Muscle of leg (tissue), 11 donors: ENCODE measurements around the gene SKI. TPM values are rescaled to one million over a fixed set of nuclear protein-coding genes. Genes with fewer than 3 reads are reported as not detected.

ENCODE experiments used
- DNase-seq: peaks from one replicate; pipeline ENCODE4 v3.0.0; 2013
- H3K27ac ChIP-seq: one replicate; pipeline ENCODE4 v1.5.1; 2013; ENCODE audit warnings: mild to moderate bottlenecking, low read length, control low read depth
- H3K27me3 ChIP-seq: one replicate; pipeline ENCODE4 v1.6.1; 2013; ENCODE audit warnings: low read length; ENCODE audit not compliant: control insufficient read depth, insufficient read depth
- H3K36me3 ChIP-seq: one replicate; pipeline ENCODE4 v1.6.1; 2013; ENCODE audit warnings: low read length; ENCODE audit not compliant: control insufficient read depth, insufficient read depth
- H3K4me1 ChIP-seq: one replicate; pipeline ENCODE4 v1.6.1; 2013; ENCODE audit warnings: low read length; ENCODE audit not compliant: control insufficient read depth, insufficient read depth
- H3K4me3 ChIP-seq: one replicate; pipeline ENCODE4 v1.5.1; 2013; ENCODE audit warnings: low read length, control low read depth
- H3K9me3 ChIP-seq: replicated peaks from 2 replicates; pipeline ENCODE4 v1.6.1; 2013; ENCODE audit warnings: low read depth, low read length; ENCODE audit not compliant: control insufficient read depth
- WGBS: methylation state at CpG from one replicate; pipeline ENCODE4 v1.1.5; 2013; ENCODE audit warnings: missing lambda C conversion rate; ENCODE audit not compliant: insufficient coverage; 5-methylcytosine and 5-hydroxymethylcytosine counted together
- polyA plus RNA-seq, 8 donors: library from polyadenylated mRNA; unstranded; fragments of 120-200 nt; gene quantifications; one replicate each; pipeline versions ENCODE4 v1.2.1 to v1.2.3, GENCODE V29; 2013; ENCODE audit warnings: inconsistent platforms in 1 of 8, low replicate concordance in 1 of 8; ENCODE audit not compliant: insufficient read length in 8 of 8, insufficient read depth in 1 of 8
- total RNA-seq: library from RNA; stranded (reverse); fragments of 120-200 nt; gene quantifications from one replicate; pipeline ENCODE4 v1.2.4, GENCODE V29; 2013

The SKI gene
- total and polyA plus RNA-seq, 9 donors = 16.8 to 83.2 (median 65.5) TPM

GRCh38 chr1:2184531-2184930 is 43.6 kb upstream of the SKI start:
- H3K27me3 ChIP-seq = no peaks in the 10 kb centered on the region
- no peak overlapping the region for H3K4me3 ChIP-seq
- no peak overlapping the region for H3K27ac ChIP-seq
- DNase-seq = no peak
- no peaks in the 10 kb centered on the region for H3K9me3 ChIP-seq
- 91% methylated on average over 15 of the region's 18 CpGs for WGBS
- H3K4me1 ChIP-seq = peaks cover 14% of the 10 kb centered on the region
- H3K36me3 ChIP-seq = peaks cover 16% of the 10 kb centered on the region

- H3K9me3 ChIP-seq = no peaks in the 10 kb centered on the region
Measured at GRCh38 chr1:2184934-2185333, 43.2 kb upstream of the SKI start.

GRCh38 chr1:2185880-2186855 is 42.0 kb upstream of the SKI start:
- no peak for DNase-seq
- no peaks in the 10 kb centered on the region for H3K27me3 ChIP-seq
- no peak overlapping the region for H3K27ac ChIP-seq
- H3K4me1 ChIP-seq = peaks cover 21% of the 10 kb centered on the region
- H3K9me3 ChIP-seq = no peaks in the 10 kb centered on the region
- peaks cover 18% of the 10 kb centered on the region for H3K36me3 ChIP-seq
- WGBS = 92% methylated on average over 29 of the region's 38 CpGs
- H3K4me3 ChIP-seq = no peak overlapping the region

More at GRCh38 chr1:2184934-2185333, 43.2 kb upstream of the SKI start:
- WGBS = 93% methylated on average over 33 of the region's 33 CpGs
- H3K27ac ChIP-seq = no peak overlapping the region
- no peak for DNase-seq
- no peak overlapping the region for H3K4me3 ChIP-seq
- peaks cover 14% of the 10 kb centered on the region for H3K4me1 ChIP-seq
- H3K27me3 ChIP-seq = no peaks in the 10 kb centered on the region
- H3K36me3 ChIP-seq = peaks cover 16% of the 10 kb centered on the region

GRCh38 chr1:2186901-2187300 is 41.2 kb upstream of the SKI start:
- H3K4me3 ChIP-seq = no peak overlapping the region
- no peak for DNase-seq
- H3K36me3 ChIP-seq = peaks cover 18% of the 10 kb centered on the region
- WGBS = 93% methylated on average over 7 of the region's 9 CpGs
- peaks cover 25% of the 10 kb centered on the region for H3K4me1 ChIP-seq
- no peaks in the 10 kb centered on the region for H3K9me3 ChIP-seq
- H3K27ac ChIP-seq = no peak overlapping the region
- H3K27me3 ChIP-seq = no peaks in the 10 kb centered on the region

GRCh38 chr1:2187619-2188018 is 40.5 kb upstream of the SKI start:
- Histone ChIP-seq H3K36me3 (peaks cover 18% of the 10 kb centered on the region), H3K27ac (no peak overlapping the region), H3K4me1 (peaks cover 32% of the 10 kb centered on the region), H3K9me3 (no peaks in the 10 kb centered on the region), H3K27me3 (no peaks in the 10 kb centered on the region), H3K4me3 (no peak overlapping the region)
- no peak for DNase-seq
- 67% methylated on average over 12 of the region's 13 CpGs for WGBS

GRCh38 chr1:2188336-2188735 is 39.8 kb upstream of the SKI start:
- H3K4me1 ChIP-seq = peaks cover 37% of the 10 kb centered on the region
- WGBS = 74% methylated on average over 11 of the region's 16 CpGs
- no peak overlapping the region for H3K27ac ChIP-seq
- H3K27me3 ChIP-seq = no peaks in the 10 kb centered on the region
- no peak overlapping the region for H3K4me3 ChIP-seq
- DNase-seq = no peak
- no peaks in the 10 kb centered on the region for H3K9me3 ChIP-seq
- H3K36me3 ChIP-seq = peaks cover 18% of the 10 kb centered on the region

- Histone ChIP-seq H3K36me3 (peaks cover 12% of the 10 kb centered on the region), H3K9me3 (no peaks in the 10 kb centered on the region), H3K4me1 (peaks cover 45% of the 10 kb centered on the region), H3K27ac (peak overlapping the region; percentile 97), H3K27me3 (no peaks in the 10 kb centered on the region), H3K4me3 (peak overlapping the region; percentile 58)
- WGBS = 8% methylated on average over 60 of the region's 65 CpGs
- peak; percentile 98 for DNase-seq
Measured at GRCh38 chr1:2189459-2190425, 38.4 kb upstream of the SKI start.

- Histone ChIP-seq H3K9me3 (no peaks in the 10 kb centered on the region), H3K4me1 (peaks cover 52% of the 10 kb centered on the region), H3K27ac (peak overlapping the region; percentile 97), H3K27me3 (no peaks in the 10 kb centered on the region), H3K36me3 (peaks cover 6% of the 10 kb centered on the region), H3K4me3 (peak overlapping the region; percentile 58)
- DNase-seq = peak; percentile 45
- WGBS = 62% methylated on average over 19 of the region's 19 CpGs
Measured at GRCh38 chr1:2190491-2190976, 37.6 kb upstream of the SKI start.

GRCh38 chr1:2192031-2192995 is 35.8 kb upstream of the SKI start:
- WGBS = 48% methylated on average over 24 of the region's 30 CpGs
- Histone ChIP-seq H3K4me3 (no peak overlapping the region), H3K27ac (peak overlapping the region; percentile 81), H3K9me3 (no peaks in the 10 kb centered on the region), H3K27me3 (no peaks in the 10 kb centered on the region), H3K4me1 (peaks cover 59% of the 10 kb centered on the region), H3K36me3 (peaks cover 3% of the 10 kb centered on the region)
- DNase-seq = peak; percentile 93
